SK-N-SH (cell line): ENCODE data around the gene PLA2G12B. TPM values are rescaled to one million over a fixed set of nuclear protein-coding genes. Genes with fewer than 3 reads are reported as not detected.

ENCODE experiments used
- CTCF ChIA-PET: fragments of 300-600, 350-600 bp; formaldehyde crosslinking; extraction: SDS; loops from one replicate; lab custom pipeline; 2021; lab: Yijun Ruan, JAX
- POLR2A ChIA-PET: fragments of 350-600 bp; sonication (Branson Sonifier 250); formaldehyde crosslinking; extraction: SDS; loops from one replicate; lab custom pipeline; 2020; ENCODE audit warnings: antibody characterized with exemption, inconsistent platforms; lab: Yijun Ruan, JAX
- DNase-seq: peaks from one replicate; pipeline ENCODE4 v3.0.0; 2012
- H2AFZ ChIP-seq: fragments of 200-600 bp; sonication (generic); 2 replicates; pipeline ENCODE4 v1.8.1; 2016; ENCODE audit warnings: antibody characterized with exemption, mild to moderate bottlenecking, low read depth
- H3F3A ChIP-seq: fragments of 200-600 bp; sonication (generic); replicated peaks from 2 replicates; pipeline ENCODE3; 2016; ENCODE audit warnings: antibody characterized with exemption, mild to moderate bottlenecking; ENCODE audit not compliant: insufficient read depth
- H3K27ac ChIP-seq, 2 experiments: fragments of 200-500 bp in 1 of 2; fragments of 200-600 bp in 1 of 2; sonication (Bioruptor generic) in 1 of 2; sonication (generic), shearing (Covaris generic) in 1 of 2; 2 replicates each; pipeline versions ENCODE4 v1.5.1 to v1.6.1; 2014 to 2016; ENCODE audit warnings: low read depth in 2 of 2, inconsistent platforms in 1 of 2, low read length in 1 of 2, mild to moderate bottlenecking in 1 of 2, mixed read lengths in 1 of 2
- H3K27me3 ChIP-seq: fragments of 200-600 bp; sonication (generic), shearing (Covaris generic); 2 replicates; pipeline ENCODE4 v1.6.1; 2016; ENCODE audit warnings: mixed run types; ENCODE audit not compliant: insufficient read depth
- H3K36me3 ChIP-seq, 2 experiments: fragments of 200-500 bp in 1 of 2; fragments of 200-600 bp in 1 of 2; sonication (Bioruptor generic) in 1 of 2; sonication (generic) in 1 of 2; replicated peaks in 1 of 2; 2 replicates each; pipeline versions ENCODE3 to v1.5.1; 2014 to 2016; ENCODE audit warnings: low read length in 1 of 2, mild to moderate bottlenecking in 1 of 2; ENCODE audit not compliant: insufficient read depth in 2 of 2, control insufficient read depth in 1 of 2
- H3K4me1 ChIP-seq, 2 experiments: fragments of 200-500 bp in 1 of 2; fragments of 200-600 bp in 1 of 2; sonication (Bioruptor generic) in 1 of 2; sonication (generic), shearing (Covaris generic) in 1 of 2; 2 replicates each; pipeline versions ENCODE4 v1.5.1 to v1.6.1; 2014 to 2016; ENCODE audit warnings: low read depth in 1 of 2, low read length in 1 of 2, mixed run types in 1 of 2; ENCODE audit not compliant: insufficient read depth in 2 of 2, control insufficient read depth in 1 of 2
- H3K4me2 ChIP-seq: fragments of 200-600 bp; sonication (generic), shearing (Covaris generic); 2 replicates; pipeline ENCODE4 v1.6.1; 2017; ENCODE audit warnings: mixed run types
- H3K4me3 ChIP-seq, 2 experiments: fragments of 200-500 bp in 1 of 2; fragments of 200-600 bp in 1 of 2; sonication (Bioruptor generic) in 1 of 2; sonication (generic), shearing (Covaris generic) in 1 of 2; 2 replicates each; pipeline versions ENCODE4 v1.5.1 to v1.8.1; 2014 to 2016; ENCODE audit warnings: low read depth in 2 of 2, inconsistent platforms in 1 of 2, low read length in 1 of 2, mild to moderate bottlenecking in 1 of 2, mixed read lengths in 1 of 2, moderate library complexity in 1 of 2
- H3K79me2 ChIP-seq: fragments of 200-600 bp; sonication (generic); 2 replicates; pipeline ENCODE4 v1.8.1; 2017; ENCODE audit warnings: mild to moderate bottlenecking; ENCODE audit not compliant: insufficient read depth
- H3K9ac ChIP-seq: fragments of 200-600 bp; sonication (generic); 2 replicates; pipeline ENCODE4 v1.6.1; 2017; ENCODE audit warnings: mixed run types
- H3K9me2 ChIP-seq: fragments of 200-600 bp; sonication (generic); 2 replicates; pipeline ENCODE4 v1.6.1; 2017; ENCODE audit warnings: mixed run types
- H3K9me3 ChIP-seq: fragments of 200-600 bp; sonication (generic); 2 replicates; pipeline ENCODE4 v1.6.1; 2017; ENCODE audit warnings: mixed run types, mild to moderate bottlenecking, moderate library complexity
- H4K20me1 ChIP-seq: fragments of 200-600 bp; sonication (generic); 2 replicates; pipeline ENCODE4 v1.6.1; 2017; ENCODE audit warnings: mild to moderate bottlenecking, mixed run types; ENCODE audit not compliant: insufficient read depth
- CHD2 ChIP-seq: fragments of 150-350 bp; IDR thresholded peaks from 2 replicates; pipeline ENCODE4 v1.6.1; 2018; ENCODE audit warnings: low read length; ENCODE audit not compliant: partially characterized antibody
- EP300 ChIP-seq, 2 experiments: IDR thresholded peaks; 2 replicates each; pipeline versions ENCODE4 v1.4.0 to v1.6.1; 2012; ENCODE audit warnings: borderline replicate concordance in 1 of 2, low read depth in 1 of 2, low read length in 1 of 2
- EZH2phosphoT487 ChIP-seq: fragments of 200-600 bp; sonication (generic); IDR thresholded peaks from 2 replicates; pipeline ENCODE4 v1.6.1; 2017; ENCODE audit warnings: low read depth, mixed run types, mild to moderate bottlenecking, antibody characterized with exemption, moderate library complexity, borderline replicate concordance
- FOSL2 ChIP-seq: IDR thresholded peaks from 2 replicates; pipeline ENCODE4 v1.4.0; 2012; ENCODE audit warnings: low read depth, mild to moderate bottlenecking, moderate library complexity, borderline replicate concordance
- FOXJ3 ChIP-seq: sonication (generic); formaldehyde crosslinking; IDR thresholded peaks from 2 replicates; pipeline ENCODE4 v1.5.1; 2020; ENCODE audit warnings: mild to moderate bottlenecking, missing genetic modification reagents
- FOXM1 ChIP-seq: IDR thresholded peaks from 2 replicates; pipeline ENCODE4 v1.4.0; 2012; ENCODE audit warnings: low read depth, mild to moderate bottlenecking
- GATA2 ChIP-seq: sonication (generic); formaldehyde crosslinking; IDR thresholded peaks from 2 replicates; pipeline ENCODE4 v1.5.0; 2020; ENCODE audit warnings: mild to moderate bottlenecking, missing genetic modification reagents
- IRF3 ChIP-seq: fragments of 150-350 bp; IDR thresholded peaks from 2 replicates; pipeline ENCODE4 v1.6.1; 2016; ENCODE audit warnings: mild to moderate bottlenecking, low read depth, low read length
- JUND ChIP-seq: IDR thresholded peaks from 2 replicates; pipeline ENCODE4 v1.4.0; 2012
- MAX ChIP-seq: IDR thresholded peaks from 2 replicates; pipeline ENCODE4 v1.4.0; 2012; ENCODE audit warnings: low read depth
- MEF2A ChIP-seq: IDR thresholded peaks from 2 replicates; pipeline ENCODE4 v1.4.0; 2012; ENCODE audit warnings: low read depth, borderline replicate concordance
- MXI1 ChIP-seq: IDR thresholded peaks from 2 replicates; pipeline ENCODE4 v1.6.1; 2012; ENCODE audit warnings: mild to moderate bottlenecking, low read depth, low read length, improper control_type of control experiment
- NFIC ChIP-seq: IDR thresholded peaks from 2 replicates; pipeline ENCODE4 v1.4.0; 2012; ENCODE audit warnings: borderline replicate concordance
- NRF1 ChIP-seq: IDR thresholded peaks from 2 replicates; pipeline ENCODE4 v1.6.1; 2012; ENCODE audit warnings: low read depth, mild to moderate bottlenecking, low read length
- PBX3 ChIP-seq: IDR thresholded peaks from 2 replicates; pipeline ENCODE4; 2012
- POLR2AphosphoS5 ChIP-seq: IDR thresholded peaks from 2 replicates; pipeline ENCODE4 v1.6.1; 2012; ENCODE audit warnings: low read depth, low read length
- RAD21 ChIP-seq: IDR thresholded peaks from 2 replicates; pipeline ENCODE4 v1.6.1; 2012; ENCODE audit warnings: mild to moderate bottlenecking, low read length
- RFX5 ChIP-seq: IDR thresholded peaks from 2 replicates; pipeline ENCODE4 v1.6.1; 2012; ENCODE audit warnings: mild to moderate bottlenecking, improper control_type of control experiment, low read length
- RXRA ChIP-seq: IDR thresholded peaks from 2 replicates; pipeline ENCODE4 v1.4.0; 2012; ENCODE audit warnings: low read depth, mild to moderate bottlenecking, borderline replicate concordance
- SIN3A ChIP-seq: IDR thresholded peaks from 2 replicates; pipeline ENCODE4 v1.6.1; 2012; ENCODE audit warnings: low read depth, mild to moderate bottlenecking, low read length, moderate library complexity, borderline replicate concordance
- TCF12 ChIP-seq: IDR thresholded peaks from 2 replicates; pipeline ENCODE4 v1.4.0; 2012
- TEAD4 ChIP-seq: IDR thresholded peaks from 2 replicates; pipeline ENCODE4 v1.4.0; 2012; ENCODE audit warnings: mild to moderate bottlenecking, borderline replicate concordance; ENCODE audit not compliant: insufficient read depth
- YY1 ChIP-seq: IDR thresholded peaks from 2 replicates; pipeline ENCODE4 v1.4.0; 2012; ENCODE audit warnings: low read depth, mild to moderate bottlenecking
- WGBS: methylation state at CpG from one replicate; pipeline ENCODE4 v1.1.6; 2017; ENCODE audit warnings: low lambda C conversion rate; 5-methylcytosine and 5-hydroxymethylcytosine counted together
- polyA plus RNA-seq, 3 experiments: library from polyadenylated mRNA; depleted of rRNA; stranded (reverse); fragments of >200 nt; gene quantifications; 2 replicates each; pipeline ENCODE4 v1.2.3, GENCODE V29; 2012
- TF ChIP-seq, protein P1 (sequence below): IDR thresholded peaks from 2 replicates; pipeline ENCODE4 v1.4.0; 2012; ENCODE audit warnings: low read depth, borderline replicate concordance
- TF ChIP-seq, protein P2 (sequence below): IDR thresholded peaks from 2 replicates; pipeline ENCODE4 v1.4.0; 2012; ENCODE audit warnings: low read depth, borderline replicate concordance

Gene PLA2G12B
- polyA plus RNA-seq, 1 of the 3 experiments (the other 2 are of a cell fraction) = not detected

DNA sequence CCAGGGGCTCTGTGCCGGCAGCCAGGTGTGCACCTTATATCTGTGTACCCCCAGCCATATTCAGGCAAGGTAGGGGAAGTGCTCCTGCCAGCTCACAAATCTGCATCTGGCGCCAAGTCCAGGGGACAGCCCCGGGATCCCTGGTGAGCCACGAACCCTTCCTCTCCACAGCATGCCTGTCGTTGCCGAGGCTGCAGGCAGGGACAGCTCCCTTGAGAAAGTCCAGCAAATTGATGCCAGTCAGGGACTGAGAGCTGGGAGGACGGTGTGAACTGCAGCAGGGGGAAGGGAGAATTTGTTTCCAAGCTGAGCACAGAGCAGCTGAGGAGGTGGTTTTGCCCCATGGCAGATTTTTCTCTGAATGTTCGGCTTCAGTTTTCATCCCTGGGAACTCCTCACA lies 919 bp downstream of the PLA2G12B start:
- no peaks in the 10 kb centered on the region for H3F3A ChIP-seq
- H3K4me2 ChIP-seq = no peak overlapping the region
- TF ChIP-seq FOXJ3 = no peak
- TF ChIP-seq MXI1 = no peak
- TF ChIP-seq EP300 (IDR thresholded peaks at IDR 0.05; ENCODE audit: borderline replicate concordance in 1 of 2, low read depth in 1 of 2, low read length in 1 of 2) = no peak
- no peak for TF ChIP-seq TCF12
- TF ChIP-seq NRF1 = no peak
- TF ChIP-seq SIN3A = no peak
- TF ChIP-seq, protein P1, sequence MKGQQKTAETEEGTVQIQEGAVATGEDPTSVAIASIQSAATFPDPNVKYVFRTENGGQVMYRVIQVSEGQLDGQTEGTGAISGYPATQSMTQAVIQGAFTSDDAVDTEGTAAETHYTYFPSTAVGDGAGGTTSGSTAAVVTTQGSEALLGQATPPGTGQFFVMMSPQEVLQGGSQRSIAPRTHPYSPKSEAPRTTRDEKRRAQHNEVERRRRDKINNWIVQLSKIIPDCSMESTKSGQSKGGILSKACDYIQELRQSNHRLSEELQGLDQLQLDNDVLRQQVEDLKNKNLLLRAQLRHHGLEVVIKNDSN = no peak
- no peak for TF ChIP-seq FOXM1
- TF ChIP-seq FOSL2 = no peak
- TF ChIP-seq PBX3 = no peak
- TF ChIP-seq NFIC = no peak
- TF ChIP-seq RXRA = no peak
- TF ChIP-seq, all 33 proteins: peak for 0
- no peaks in the 10 kb centered on the region for H3K36me3 ChIP-seq
- H3K9ac ChIP-seq = no peak overlapping the region
- no peak overlapping the region for H3K4me3 ChIP-seq
- CTCF ChIA-PET = interaction anchor here (1.5 kb wide), 1 partner anchor 13 kb away, joined by 3 read pairs; no protein-coding TSS in a partner anchor
- peaks cover 0 to 13% of the 10 kb centered on the region in 2 experiments; a peak in 1 of 4 replicates for H3K4me1 ChIP-seq
- no peak overlapping the region for H3K27ac ChIP-seq
- no peaks in the 10 kb centered on the region for H3K9me3 ChIP-seq
- WGBS = 46% methylated on average over 6 of the region's 8 CpGs
- H3K27me3 ChIP-seq = no peaks in the 10 kb centered on the region; the same call in 1 of the 2 replicates
- POLR2A ChIA-PET = no interaction called here
- H2AFZ ChIP-seq = no peak overlapping the region
- no peaks in the 10 kb centered on the region for H4K20me1 ChIP-seq
- no peaks in the 10 kb centered on the region for H3K79me2 ChIP-seq
- no peaks in the 10 kb centered on the region for H3K9me2 ChIP-seq
- peak; percentile 27 for DNase-seq

DNA sequence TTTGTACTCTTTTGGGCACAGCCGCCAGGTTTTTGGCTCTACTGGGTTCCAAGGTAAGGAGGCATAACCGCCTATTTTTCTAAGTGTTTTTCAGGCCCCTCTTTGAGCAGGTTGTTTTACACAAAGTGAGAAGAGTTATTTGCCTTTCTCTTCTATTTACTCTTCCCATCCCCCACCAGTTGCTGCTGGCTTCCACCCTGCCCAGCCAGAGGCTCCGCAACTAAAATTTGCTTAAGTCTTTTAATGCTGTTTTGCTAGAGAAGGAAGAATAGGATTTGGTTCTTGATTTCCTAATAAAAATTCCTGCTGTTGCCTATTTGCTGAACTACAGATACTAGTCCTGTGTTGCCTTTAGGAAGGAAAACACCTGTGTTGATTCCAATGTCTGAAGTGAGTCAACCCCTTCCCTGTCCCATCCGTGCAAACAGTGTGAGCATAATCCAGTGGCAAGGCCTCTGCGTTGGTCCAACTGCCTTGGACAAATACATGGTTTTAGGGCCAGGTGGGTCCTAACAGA lies 1.9 kb downstream of the PLA2G12B start:
- Histone ChIP-seq H3F3A (no peaks in the 10 kb centered on the region), H3K4me1 (peaks cover 0 to 13% of the 10 kb centered on the region in 2 experiments; a peak in 1 of 4 replicates), H3K9me2 (no peaks in the 10 kb centered on the region), H3K27me3 (no peaks in the 10 kb centered on the region; the same call in 1 of the 2 replicates), H3K4me2 (no peak overlapping the region), H3K9ac (no peak overlapping the region), H3K79me2 (no peaks in the 10 kb centered on the region), H3K4me3 (no peak overlapping the region), H3K9me3 (no peaks in the 10 kb centered on the region), H3K27ac (no peak overlapping the region), H4K20me1 (no peaks in the 10 kb centered on the region), H3K36me3 (no peaks in the 10 kb centered on the region), H2AFZ (no peak overlapping the region)
- no peak for DNase-seq
- ChIA-PET CTCF (no interaction called here), POLR2A (no interaction called here)
- WGBS = 68% methylated on average over 5 of the region's 5 CpGs
- TF ChIP-seq RFX5 (no peak), CHD2 (no peak), MXI1 (no peak), POLR2AphosphoS5 (no peak), EZH2phosphoT487 (no peak), RAD21 (no peak), MAX (no peak), JUND (no peak), TEAD4 (no peak), GATA2 (CRISPR knock-in tag) (no peak), NRF1 (no peak), YY1 (no peak), MEF2A (no peak), FOXM1 (no peak), TCF12 (no peak), IRF3 (no peak)
- TF ChIP-seq, protein P2, sequence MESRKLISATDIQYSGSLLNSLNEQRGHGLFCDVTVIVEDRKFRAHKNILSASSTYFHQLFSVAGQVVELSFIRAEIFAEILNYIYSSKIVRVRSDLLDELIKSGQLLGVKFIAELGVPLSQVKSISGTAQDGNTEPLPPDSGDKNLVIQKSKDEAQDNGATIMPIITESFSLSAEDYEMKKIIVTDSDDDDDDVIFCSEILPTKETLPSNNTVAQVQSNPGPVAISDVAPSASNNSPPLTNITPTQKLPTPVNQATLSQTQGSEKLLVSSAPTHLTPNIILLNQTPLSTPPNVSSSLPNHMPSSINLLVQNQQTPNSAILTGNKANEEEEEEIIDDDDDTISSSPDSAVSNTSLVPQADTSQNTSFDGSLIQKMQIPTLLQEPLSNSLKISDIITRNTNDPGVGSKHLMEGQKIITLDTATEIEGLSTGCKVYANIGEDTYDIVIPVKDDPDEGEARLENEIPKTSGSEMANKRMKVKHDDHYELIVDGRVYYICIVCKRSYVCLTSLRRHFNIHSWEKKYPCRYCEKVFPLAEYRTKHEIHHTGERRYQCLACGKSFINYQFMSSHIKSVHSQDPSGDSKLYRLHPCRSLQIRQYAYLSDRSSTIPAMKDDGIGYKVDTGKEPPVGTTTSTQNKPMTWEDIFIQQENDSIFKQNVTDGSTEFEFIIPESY = no peak
